Smooth muscle cell (in vitro differentiated cells): ENCODE measurements around the gene ZBTB16. TPM values are rescaled to one million over a fixed set of nuclear protein-coding genes. Genes with fewer than 3 reads are reported as not detected.

Experiments used
- DNase-seq: peaks from one replicate; lab custom pipeline; 2025; ENCODE audit not compliant: unreplicated experiment; lab: John Stamatoyannopoulos, UW
- H2AFZ ChIP-seq: fragments of 200-600 bp; sonication (generic); 2 replicates; pipeline ENCODE4 v1.6.0; 2016; ENCODE audit warnings: antibody characterized with exemption, low read depth, mild to moderate bottlenecking
- H3F3A ChIP-seq: fragments of 200-600 bp; sonication (generic); 2 replicates; pipeline ENCODE4 v1.6.0; 2017; ENCODE audit warnings: antibody characterized with exemption, low read depth
- H3K27ac ChIP-seq: fragments of 200-600 bp; sonication (generic); 2 replicates; pipeline ENCODE4 v1.5.1; 2016; ENCODE audit warnings: low read depth, mild to moderate bottlenecking
- H3K27me3 ChIP-seq: fragments of 200-600 bp; sonication (generic); 2 replicates; pipeline ENCODE4 v1.6.1; 2016; ENCODE audit warnings: low read depth, mild to moderate bottlenecking
- H3K36me3 ChIP-seq: fragments of 200-600 bp; sonication (generic); 2 replicates; pipeline ENCODE4 v1.5.1; 2016; ENCODE audit warnings: low read depth
- H3K4me1 ChIP-seq: fragments of 200-600 bp; sonication (generic); 2 replicates; pipeline ENCODE4 v1.5.1; 2016; ENCODE audit warnings: low read depth
- H3K4me2 ChIP-seq: fragments of 200-600 bp; sonication (generic); 2 replicates; pipeline ENCODE4 v1.6.0; 2016; ENCODE audit warnings: mild to moderate bottlenecking
- H3K4me3 ChIP-seq: fragments of 200-600 bp; sonication (generic); 2 replicates; pipeline ENCODE4 v1.5.1; 2016; ENCODE audit warnings: mild to moderate bottlenecking
- H3K79me2 ChIP-seq: fragments of 200-600 bp; sonication (generic); 2 replicates; pipeline ENCODE4 v1.6.0; 2016; ENCODE audit warnings: low read depth, mild to moderate bottlenecking
- H3K9ac ChIP-seq: fragments of 200-600 bp; sonication (generic); 2 replicates; pipeline ENCODE4 v1.6.0; 2016; ENCODE audit warnings: low read depth
- H3K9me3 ChIP-seq: fragments of 200-600 bp; sonication (generic); replicated peaks from 2 replicates; pipeline ENCODE4 v1.5.1; 2016; ENCODE audit warnings: low read depth
- H4K20me1 ChIP-seq: fragments of 200-600 bp; sonication (generic); 2 replicates; pipeline ENCODE4 v1.6.0; 2016; ENCODE audit warnings: low read depth
- WGBS: methylation state at CpG from one replicate; pipeline ENCODE4 v1.1.7; 2016; ENCODE audit warnings: low lambda C conversion rate; 5-methylcytosine and 5-hydroxymethylcytosine counted together
- polyA plus RNA-seq: library from polyadenylated mRNA; unstranded; fragments of >200 nt; fragmentation: Nextera tagmentation; extraction: Ambion mirVana; gene quantifications from 2 replicates; pipeline ENCODE4 v1.2.1, GENCODE V29; 2016
- total RNA-seq: library from RNA; depleted of rRNA; stranded (reverse); fragments of >200 nt; gene quantifications from 2 replicates; pipeline ENCODE4 v1.2.3, GENCODE V29; 2014
- TF ChIP-seq, protein P1 (sequence below): fragments of 200-600 bp; sonication (generic); IDR thresholded peaks from 2 replicates; pipeline ENCODE4 v1.5.1; 2017; ENCODE audit warnings: borderline replicate concordance, mild to moderate bottlenecking, antibody characterized with exemption; ENCODE audit not compliant: insufficient read depth, poor library complexity, severe bottlenecking

ZBTB16 gene
- total and polyA plus RNA-seq, 2 experiments from 2014 or later = not detected

DNA sequence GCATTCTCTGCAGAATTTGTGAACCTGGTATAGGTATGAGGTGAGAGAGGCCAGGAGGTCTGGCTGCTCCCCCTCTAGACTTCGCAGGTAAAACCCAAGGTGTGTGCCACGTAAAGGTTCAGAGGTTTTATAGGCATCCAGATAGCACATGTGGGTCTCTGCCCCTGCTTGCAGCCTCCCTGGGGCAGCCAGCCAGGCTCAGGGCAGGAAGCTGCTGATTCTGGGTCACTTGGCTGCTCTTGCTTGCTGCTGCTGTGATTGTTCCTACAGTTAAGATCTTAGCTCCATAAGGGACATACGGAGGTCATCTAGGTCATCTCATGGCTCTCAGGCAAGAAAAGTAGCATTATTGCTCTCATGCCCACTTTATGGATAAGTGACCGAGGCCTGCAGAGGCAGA lies 30.2 kb downstream of the ZBTB16 start:
- no peaks in the 10 kb centered on the region for H3K79me2 ChIP-seq
- no peak overlapping the region for H3K27ac ChIP-seq
- peaks cover 36% of the 10 kb centered on the region for H3K4me1 ChIP-seq
- peaks cover 17% of the 10 kb centered on the region for H3K27me3 ChIP-seq
- no peak overlapping the region for H3K9ac ChIP-seq
- H3K4me2 ChIP-seq = no peak overlapping the region
- 87% methylated on average over 4 of the region's 4 CpGs for WGBS
- H3K9me3 ChIP-seq = no peaks in the 10 kb centered on the region
- H2AFZ ChIP-seq = no peak overlapping the region
- H4K20me1 ChIP-seq = no peaks in the 10 kb centered on the region
- H3F3A ChIP-seq = no peaks in the 10 kb centered on the region
- H3K36me3 ChIP-seq = no peaks in the 10 kb centered on the region
- H3K4me3 ChIP-seq = no peak overlapping the region
- DNase-seq = no peak
- TF ChIP-seq, protein P1, sequence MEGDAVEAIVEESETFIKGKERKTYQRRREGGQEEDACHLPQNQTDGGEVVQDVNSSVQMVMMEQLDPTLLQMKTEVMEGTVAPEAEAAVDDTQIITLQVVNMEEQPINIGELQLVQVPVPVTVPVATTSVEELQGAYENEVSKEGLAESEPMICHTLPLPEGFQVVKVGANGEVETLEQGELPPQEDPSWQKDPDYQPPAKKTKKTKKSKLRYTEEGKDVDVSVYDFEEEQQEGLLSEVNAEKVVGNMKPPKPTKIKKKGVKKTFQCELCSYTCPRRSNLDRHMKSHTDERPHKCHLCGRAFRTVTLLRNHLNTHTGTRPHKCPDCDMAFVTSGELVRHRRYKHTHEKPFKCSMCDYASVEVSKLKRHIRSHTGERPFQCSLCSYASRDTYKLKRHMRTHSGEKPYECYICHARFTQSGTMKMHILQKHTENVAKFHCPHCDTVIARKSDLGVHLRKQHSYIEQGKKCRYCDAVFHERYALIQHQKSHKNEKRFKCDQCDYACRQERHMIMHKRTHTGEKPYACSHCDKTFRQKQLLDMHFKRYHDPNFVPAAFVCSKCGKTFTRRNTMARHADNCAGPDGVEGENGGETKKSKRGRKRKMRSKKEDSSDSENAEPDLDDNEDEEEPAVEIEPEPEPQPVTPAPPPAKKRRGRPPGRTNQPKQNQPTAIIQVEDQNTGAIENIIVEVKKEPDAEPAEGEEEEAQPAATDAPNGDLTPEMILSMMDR = no peak

DNA sequence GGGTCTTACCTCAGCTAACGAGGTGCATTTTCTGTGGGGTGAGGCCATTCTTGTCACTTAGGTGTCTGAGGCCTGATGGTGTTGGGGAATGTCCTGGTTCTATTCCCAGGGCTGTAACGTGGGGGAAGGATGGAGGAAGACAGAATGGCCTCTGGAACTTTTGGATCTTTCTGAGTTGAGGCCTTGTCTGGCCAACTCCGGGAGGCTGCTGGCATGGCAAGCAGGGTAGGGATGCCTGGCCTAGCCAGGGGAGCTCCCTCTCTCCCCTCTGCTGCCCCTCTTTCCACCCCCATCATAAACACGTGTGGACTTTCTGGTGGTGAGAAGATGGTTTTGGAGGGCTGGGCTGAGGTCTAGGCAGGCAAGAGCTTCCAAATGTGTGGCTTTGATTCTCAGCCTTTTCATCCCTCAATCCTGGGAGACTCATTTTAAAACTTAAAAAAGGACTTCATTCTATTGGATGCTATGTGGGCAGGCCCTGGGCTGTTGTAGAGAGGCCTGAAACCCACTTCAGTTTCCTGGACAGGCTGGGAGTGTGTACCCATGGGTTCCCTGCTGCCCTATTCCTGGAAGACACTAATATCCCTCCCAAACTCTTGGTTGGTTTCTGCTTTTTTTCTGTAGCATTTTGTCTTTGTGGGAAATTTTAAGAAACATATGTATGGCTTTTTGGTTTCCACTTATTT lies 30.9 kb downstream of the ZBTB16 start:
- no peak for DNase-seq
- H3K36me3 ChIP-seq = no peaks in the 10 kb centered on the region
- H3K9me3 ChIP-seq = no peaks in the 10 kb centered on the region
- no peak overlapping the region for H2AFZ ChIP-seq
- no peak overlapping the region for H3K4me3 ChIP-seq
- WGBS = 81% methylated on average over 4 of the region's 4 CpGs
- no peaks in the 10 kb centered on the region for H3K79me2 ChIP-seq
- H3K9ac ChIP-seq = no peak overlapping the region
- H3K4me2 ChIP-seq = no peak overlapping the region
- TF ChIP-seq, protein P1 = no peak
- H4K20me1 ChIP-seq = no peaks in the 10 kb centered on the region
- no peak overlapping the region for H3K27ac ChIP-seq
- H3K4me1 ChIP-seq = peaks cover 36% of the 10 kb centered on the region
- peaks cover 17% of the 10 kb centered on the region for H3K27me3 ChIP-seq
- no peaks in the 10 kb centered on the region for H3F3A ChIP-seq

DNA sequence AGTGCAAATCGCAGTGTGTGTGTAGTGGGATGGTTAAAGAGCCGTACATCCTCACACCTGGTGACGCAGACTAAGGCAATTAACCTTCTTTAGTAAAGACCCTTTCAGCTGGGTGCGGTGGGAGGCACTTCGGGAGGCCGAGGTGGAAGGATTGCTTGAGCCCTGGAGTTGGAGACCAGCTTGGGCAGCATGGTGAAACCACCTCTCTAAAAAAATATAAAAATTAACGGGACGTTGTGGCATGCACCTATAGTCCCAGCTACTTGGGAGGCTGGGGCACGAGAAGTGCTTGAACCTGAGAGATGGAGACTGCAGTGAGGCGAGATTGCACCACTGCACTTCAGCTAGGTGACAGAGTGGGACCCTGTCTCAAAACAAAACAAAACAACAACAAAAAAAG lies 31.5 kb downstream of the ZBTB16 start:
- no peak overlapping the region for H2AFZ ChIP-seq
- H4K20me1 ChIP-seq = no peaks in the 10 kb centered on the region
- no peak overlapping the region for H3K4me3 ChIP-seq
- DNase-seq = no peak
- H3K79me2 ChIP-seq = no peaks in the 10 kb centered on the region
- no peak overlapping the region for H3K27ac ChIP-seq
- no peaks in the 10 kb centered on the region for H3K36me3 ChIP-seq
- no peak overlapping the region for H3K9ac ChIP-seq
- no peaks in the 10 kb centered on the region for H3K9me3 ChIP-seq
- H3K4me1 ChIP-seq = peaks cover 42% of the 10 kb centered on the region
- peaks cover 17% of the 10 kb centered on the region for H3K27me3 ChIP-seq
- no peaks in the 10 kb centered on the region for H3F3A ChIP-seq
- TF ChIP-seq, protein P1 = no peak
- WGBS = 92% methylated on average over 10 of the region's 10 CpGs
- no peak overlapping the region for H3K4me2 ChIP-seq
